Psoas muscle (tissue), 8 donors: ENCODE measurements around the gene HIBADH. TPM values are rescaled to one million over a fixed set of nuclear protein-coding genes. Genes with fewer than 3 reads are reported as not detected.
A peak's percentile ranks its signal among the peaks of the same experiment; 100 is the strongest.
"Not testable (repeated sequence)": the region's sequence is repeated elsewhere in the genome, so short reads cannot be mapped to it uniquely, and the experiment has no call there.

ENCODE experiments used
- ATAC-seq, 4 donors: fragments of 200-7000 bp; cut with Tn5 transposase; one replicate each; pipeline ENCODE4 v1.9.1; 2020; ENCODE audit warnings: moderate library complexity in 3 of 4, mild to moderate bottlenecking in 2 of 4
- DNase-seq, 2 donors: peaks; one replicate each; pipeline ENCODE4 v3.0.0-alpha.2; 2020
- H3K27ac ChIP-seq: fragments of 200-600 bp; one replicate; pipeline ENCODE4 v1.8.0; 2022
- H3K27me3 ChIP-seq, 3 donors: fragments of 200-600 bp in 1 of 3; one replicate each; pipeline versions ENCODE4 v1.6.1 to v1.8.0; 2013 to 2022; ENCODE audit warnings: low read length in 2 of 3, mild to moderate bottlenecking in 2 of 3, moderate library complexity in 1 of 3; ENCODE audit not compliant: insufficient read depth in 3 of 3
- H3K36me3 ChIP-seq, 2 donors: fragments of 200-600 bp in 1 of 2; one replicate each; pipeline versions ENCODE4 v1.6.1 to v1.8.0; 2013 to 2022; ENCODE audit warnings: low read depth in 1 of 2, mild to moderate bottlenecking in 1 of 2, moderate library complexity in 1 of 2; ENCODE audit not compliant: insufficient read depth in 1 of 2
- H3K4me1 ChIP-seq: fragments of 200-600 bp; one replicate; pipeline ENCODE4 v1.8.0; 2022
- H3K4me3 ChIP-seq: fragments of 200-600 bp; one replicate; pipeline ENCODE4 v1.8.0; 2022; ENCODE audit warnings: mild to moderate bottlenecking
- H3K9me3 ChIP-seq: fragments of 200-600 bp; one replicate; pipeline ENCODE4 v1.8.0; 2022
- WGBS, 3 donors: extraction: QIAGEN DNeasy Blood & Tissue Kit; methylation state at CpG; one replicate each; pipeline versions ENCODE4 v1.1.6 to v1.1.7; 2013; 5-methylcytosine and 5-hydroxymethylcytosine counted together
- intact Hi-C, 2 donors: fragments of 100-400 bp; cut with DNase I; formaldehyde crosslinking; loops; one replicate each; pipeline versions ENCODE4 v1.11.0 to v1.14.2; 2022
- polyA plus RNA-seq, 3 donors: library from polyadenylated mRNA; stranded (reverse); fragments of 200-250 nt; gene quantifications; one replicate each; pipeline ENCODE4 v1.2.3, GENCODE V29; 2013
- total RNA-seq, 4 donors: library from RNA; stranded (reverse); fragmentation: NEBNext Ultra II Directional in 2 of 4; extraction: Animal tissue kit (Norgen Biotek cat#: 25700) in 2 of 4; gene quantifications; one replicate each; pipeline versions ENCODE4 v1.2.1 to v1.2.4, GENCODE V29; 2021 to 2023
- TF ChIP-seq, protein P1 (sequence below): fragments of 200-600 bp; IDR thresholded peaks from one replicate; pipeline ENCODE4 v1.8.0; 2022; ENCODE audit warnings: antibody characterized with exemption
- donor health status: healthy with polysubstance abuse.
- donor health status: DM: no; HTN: no; CAD: no; lungs with moderate emphysema.
- donor health status: Bipolar disorder and iron deficiency.
- donor health status: healthy.
- donor health status: DM: yes; HTN: yes; CAD: no.
- donor health status: DM: no; HTN: no; CAD: no.
- donor health status: DM: no; HTN: no; CAD: no.
- donor health status: DM: yes; HTN: yes; CAD: no.

The HIBADH gene
- total and polyA plus RNA-seq, 7 donors = 25.2 to 67.7 (median 44.5) TPM

DNA sequence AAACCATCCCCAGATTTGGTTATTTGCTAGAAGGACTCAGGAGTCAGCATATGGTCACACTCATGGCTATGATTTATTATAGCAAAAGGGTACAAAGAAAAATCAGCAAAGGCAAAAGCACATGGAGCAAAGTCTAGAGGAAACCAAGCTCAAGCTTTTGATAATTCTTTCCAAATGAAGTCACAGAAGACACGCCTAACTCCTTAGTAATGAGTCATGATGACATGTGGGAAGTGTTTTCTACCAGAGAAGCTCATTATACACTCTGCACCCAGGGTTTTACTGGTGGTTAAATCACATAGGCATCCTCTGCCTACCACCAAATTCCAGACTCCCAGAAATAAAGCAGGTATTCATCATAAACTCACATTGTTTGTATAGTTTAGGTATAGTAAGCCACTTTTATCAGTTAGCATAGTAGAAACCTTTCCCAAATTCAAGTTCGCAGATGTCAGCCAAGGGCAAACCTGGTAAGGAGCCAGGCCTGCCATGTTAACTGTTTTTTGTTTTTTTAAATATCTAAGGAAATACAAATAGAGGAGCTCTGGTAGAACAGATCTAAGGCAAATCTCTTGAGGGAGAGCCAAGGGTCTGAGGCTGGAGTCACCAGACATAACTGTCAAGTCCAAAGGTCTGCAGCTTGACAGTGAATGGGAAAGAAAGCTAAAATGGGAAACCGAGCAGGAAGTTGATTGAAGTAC, 15.4 kb upstream of the HIBADH start:
- intact Hi-C loops = no loop called here
- no peak overlapping the region for H3K27ac ChIP-seq
- DNase-seq (no peak), ATAC-seq (peak in 3 of 4 donors; percentile 27 to 48 (median 46))
- peaks cover 4% of the 10 kb centered on the region for H3K4me1 ChIP-seq
- 74 to 77% (median 75%) methylated on average over 3 of the region's 3 CpGs for WGBS, 3 donors
- H3K4me3 ChIP-seq = no peak overlapping the region
- no peaks in the 10 kb centered on the region for H3K36me3 ChIP-seq
- no peaks in the 10 kb centered on the region for H3K9me3 ChIP-seq
- TF ChIP-seq, protein P1, sequence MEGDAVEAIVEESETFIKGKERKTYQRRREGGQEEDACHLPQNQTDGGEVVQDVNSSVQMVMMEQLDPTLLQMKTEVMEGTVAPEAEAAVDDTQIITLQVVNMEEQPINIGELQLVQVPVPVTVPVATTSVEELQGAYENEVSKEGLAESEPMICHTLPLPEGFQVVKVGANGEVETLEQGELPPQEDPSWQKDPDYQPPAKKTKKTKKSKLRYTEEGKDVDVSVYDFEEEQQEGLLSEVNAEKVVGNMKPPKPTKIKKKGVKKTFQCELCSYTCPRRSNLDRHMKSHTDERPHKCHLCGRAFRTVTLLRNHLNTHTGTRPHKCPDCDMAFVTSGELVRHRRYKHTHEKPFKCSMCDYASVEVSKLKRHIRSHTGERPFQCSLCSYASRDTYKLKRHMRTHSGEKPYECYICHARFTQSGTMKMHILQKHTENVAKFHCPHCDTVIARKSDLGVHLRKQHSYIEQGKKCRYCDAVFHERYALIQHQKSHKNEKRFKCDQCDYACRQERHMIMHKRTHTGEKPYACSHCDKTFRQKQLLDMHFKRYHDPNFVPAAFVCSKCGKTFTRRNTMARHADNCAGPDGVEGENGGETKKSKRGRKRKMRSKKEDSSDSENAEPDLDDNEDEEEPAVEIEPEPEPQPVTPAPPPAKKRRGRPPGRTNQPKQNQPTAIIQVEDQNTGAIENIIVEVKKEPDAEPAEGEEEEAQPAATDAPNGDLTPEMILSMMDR = no peak
- no peaks in the 10 kb centered on the region for H3K27me3 ChIP-seq

DNA sequence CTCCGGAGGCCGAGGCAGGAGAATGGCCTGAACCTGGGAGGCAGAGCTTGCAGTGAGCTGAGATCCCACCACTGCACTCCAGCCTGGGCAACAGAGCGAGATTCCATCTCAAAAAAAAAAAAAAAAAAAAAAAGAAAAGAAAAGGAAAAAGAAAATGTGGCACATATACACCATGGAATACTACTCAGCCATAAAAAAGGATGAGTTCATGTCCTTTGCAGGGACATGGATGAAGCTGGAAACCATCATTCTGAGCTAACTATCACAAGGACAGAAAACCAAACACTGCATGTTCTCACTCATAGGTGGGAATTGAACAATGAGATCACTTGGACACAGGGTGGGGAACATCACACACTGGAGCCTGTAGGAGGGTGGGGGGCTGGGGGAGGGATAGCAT, 11.4 kb upstream of the HIBADH start:
- ATAC-seq, H3K4me1 ChIP-seq, intact Hi-C loops, H3K9me3 ChIP-seq, H3K27ac ChIP-seq, H3K4me3 ChIP-seq, H3K27me3 ChIP-seq, H3K36me3 ChIP-seq, DNase-seq: not testable (repeated sequence)
- WGBS, 3 donors = 95 to 100% (median 96%) methylated on average over 3 of the region's 3 CpGs

DNA sequence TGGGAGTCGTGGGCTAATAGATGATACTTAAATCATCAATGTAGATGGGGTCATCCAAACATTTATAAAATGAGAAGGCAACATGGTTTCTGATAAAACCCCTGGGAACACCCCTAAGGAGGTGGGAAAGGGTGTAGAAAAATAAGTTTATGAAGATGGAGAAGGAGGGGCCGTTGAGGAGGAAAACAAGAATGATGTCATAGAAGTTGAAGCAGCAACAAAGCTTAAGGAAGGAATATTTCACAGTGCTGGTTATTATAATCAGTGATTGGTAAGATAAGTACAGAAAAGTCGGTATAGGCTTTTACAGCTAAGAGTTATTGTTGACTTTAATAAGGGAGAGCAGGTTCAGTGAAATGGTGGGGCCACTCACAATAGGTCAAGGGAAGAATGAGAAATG, 9.0 kb upstream of the HIBADH start:
- intact Hi-C loops = no loop called here
- H3K4me3 ChIP-seq = no peak overlapping the region
- no peaks in the 10 kb centered on the region for H3K27me3 ChIP-seq
- H3K9me3 ChIP-seq = no peaks in the 10 kb centered on the region
- 68 to 77% (median 76%) methylated on average over 3 of the region's 3 CpGs for WGBS, 3 donors
- no peaks in the 10 kb centered on the region for H3K36me3 ChIP-seq
- H3K4me1 ChIP-seq = no peaks in the 10 kb centered on the region
- TF ChIP-seq, protein P1 = no peak
- ATAC-seq (no peak), DNase-seq (no peak)
- H3K27ac ChIP-seq = no peak overlapping the region

DNA sequence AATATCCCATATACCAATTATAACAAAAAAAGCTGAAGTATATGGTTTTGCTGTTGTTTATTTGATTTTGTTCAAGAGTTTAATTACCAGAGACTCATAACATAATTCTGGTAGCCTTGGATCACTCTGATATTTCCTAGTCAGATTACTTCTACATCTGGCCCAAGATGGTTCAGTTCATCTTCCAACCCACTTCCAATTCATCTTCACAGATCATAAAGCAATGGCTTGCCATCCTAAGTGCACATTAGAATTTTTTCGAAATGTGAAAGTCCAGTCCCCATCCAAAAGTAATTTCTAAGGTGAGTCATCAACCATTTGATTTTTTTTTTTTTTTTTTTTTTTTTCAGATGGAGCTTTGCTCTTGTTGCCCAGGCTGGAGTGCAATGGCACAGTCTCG, 8.0 kb upstream of the HIBADH start:
- 70 to 86% (median 83%) methylated on average over 2 of the region's 2 CpGs for WGBS, 3 donors
- no peak overlapping the region for H3K4me3 ChIP-seq
- no peaks in the 10 kb centered on the region for H3K9me3 ChIP-seq
- no peaks in the 10 kb centered on the region for H3K4me1 ChIP-seq
- ATAC-seq (no peak), DNase-seq (no peak)
- no peak overlapping the region for H3K27ac ChIP-seq
- no peaks in the 10 kb centered on the region for H3K36me3 ChIP-seq
- H3K27me3 ChIP-seq = no peaks in the 10 kb centered on the region
- TF ChIP-seq, protein P1 = no peak
- intact Hi-C loops = no loop called here

DNA sequence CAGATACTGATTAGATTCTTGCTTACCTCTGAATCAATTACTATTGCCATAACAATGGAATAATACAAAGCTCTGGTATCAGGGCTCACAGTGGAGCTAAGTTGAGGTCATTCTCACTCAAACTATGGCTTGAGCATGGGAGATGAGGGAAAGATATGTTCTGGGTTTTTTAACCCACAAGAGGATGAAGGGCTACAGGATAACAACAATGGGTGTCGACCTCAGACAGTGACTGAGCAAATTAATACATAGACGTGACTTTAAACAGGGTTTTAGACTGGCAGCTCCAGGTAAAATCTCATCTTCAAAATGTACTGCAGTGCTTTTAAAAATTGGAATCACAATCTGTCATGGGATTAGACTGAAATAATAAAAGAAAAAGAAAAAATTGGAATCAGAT, 7.5 kb upstream of the HIBADH start:
- H3K36me3 ChIP-seq = no peaks in the 10 kb centered on the region
- TF ChIP-seq, protein P1 = no peak
- no peak overlapping the region for H3K4me3 ChIP-seq
- intact Hi-C loops = no loop called here
- no peaks in the 10 kb centered on the region for H3K9me3 ChIP-seq
- H3K27ac ChIP-seq = no peak overlapping the region
- H3K4me1 ChIP-seq = no peaks in the 10 kb centered on the region
- 81 to 89% (median 85%) methylated on average over 2 of the region's 2 CpGs for WGBS, 3 donors
- ATAC-seq = no peak
- H3K27me3 ChIP-seq = no peaks in the 10 kb centered on the region
- DNase-seq = no peak
